Measurements from ENCODE around the gene PEX12. TPM values are rescaled to one million over a fixed set of nuclear protein-coding genes. Genes with fewer than 3 reads are reported as not detected.
"Not testable (repeated sequence)": the region's sequence is repeated elsewhere in the genome, so short reads cannot be mapped to it uniquely, and the experiment has no call there.

Gene PEX12
- total RNA-seq, 1 donor from 2014 or later: 5.5 TPM

DNA sequence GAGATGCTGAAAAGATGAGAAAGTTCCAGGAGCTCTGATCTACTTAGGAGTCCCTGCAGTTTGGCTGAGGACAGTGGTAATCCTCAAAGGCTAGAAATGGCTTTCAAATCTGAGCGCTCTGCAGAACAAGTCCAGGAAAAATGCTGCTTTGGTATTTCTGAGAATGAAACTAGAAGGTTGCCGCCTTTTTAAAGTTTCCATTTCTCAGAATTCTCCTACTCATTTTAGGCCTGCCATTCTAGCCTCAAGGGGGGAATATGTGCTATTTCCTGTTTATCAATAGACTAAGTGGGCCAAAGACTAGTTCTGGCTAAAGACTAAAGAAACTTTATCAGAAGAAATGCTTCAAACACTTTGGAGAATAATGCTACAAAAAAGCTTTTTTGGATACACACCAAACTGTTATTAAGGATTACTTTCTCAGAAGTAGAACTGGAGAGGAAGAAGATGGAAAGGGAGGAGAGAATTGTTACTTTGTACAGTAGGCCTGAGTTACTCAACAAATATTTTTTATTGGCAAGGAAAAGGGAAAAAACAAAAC is 40.7 kb downstream of the PEX12 start, which contains the start of gene SLFN12L:
TSS of gene SLFN12L (minus strand) at position 78 of the 541 bp plus-strand sequence. CDS start 15,314 bp downstream, outside the sequence.
- peaks cover 4% of the 10 kb centered on the region for H3K27me3 Mint-ChIP-seq (ENCODE audit: low read depth)
- no peaks in the 10 kb centered on the region for H3K36me3 Mint-ChIP-seq (ENCODE audit: low read depth)
- H3K27ac Mint-ChIP-seq (ENCODE audit: unreplicated experiment): no peak within 1 kb of the TSS
- no peaks in the 10 kb centered on the region for H3K9me3 Mint-ChIP-seq (ENCODE audit: low read depth)
- no peak within 1 kb of the TSS for H3K4me3 Mint-ChIP-seq (ENCODE audit: unreplicated experiment)
- TF ChIP-seq, protein P1, sequence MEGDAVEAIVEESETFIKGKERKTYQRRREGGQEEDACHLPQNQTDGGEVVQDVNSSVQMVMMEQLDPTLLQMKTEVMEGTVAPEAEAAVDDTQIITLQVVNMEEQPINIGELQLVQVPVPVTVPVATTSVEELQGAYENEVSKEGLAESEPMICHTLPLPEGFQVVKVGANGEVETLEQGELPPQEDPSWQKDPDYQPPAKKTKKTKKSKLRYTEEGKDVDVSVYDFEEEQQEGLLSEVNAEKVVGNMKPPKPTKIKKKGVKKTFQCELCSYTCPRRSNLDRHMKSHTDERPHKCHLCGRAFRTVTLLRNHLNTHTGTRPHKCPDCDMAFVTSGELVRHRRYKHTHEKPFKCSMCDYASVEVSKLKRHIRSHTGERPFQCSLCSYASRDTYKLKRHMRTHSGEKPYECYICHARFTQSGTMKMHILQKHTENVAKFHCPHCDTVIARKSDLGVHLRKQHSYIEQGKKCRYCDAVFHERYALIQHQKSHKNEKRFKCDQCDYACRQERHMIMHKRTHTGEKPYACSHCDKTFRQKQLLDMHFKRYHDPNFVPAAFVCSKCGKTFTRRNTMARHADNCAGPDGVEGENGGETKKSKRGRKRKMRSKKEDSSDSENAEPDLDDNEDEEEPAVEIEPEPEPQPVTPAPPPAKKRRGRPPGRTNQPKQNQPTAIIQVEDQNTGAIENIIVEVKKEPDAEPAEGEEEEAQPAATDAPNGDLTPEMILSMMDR (IDR thresholded peaks at IDR 0.05): no peak
- DNase-seq (ENCODE audit: low spot score): no peak
- H3K4me1 Mint-ChIP-seq (ENCODE audit: low read depth): peaks cover 12% of the 10 kb centered on the region

DNA sequence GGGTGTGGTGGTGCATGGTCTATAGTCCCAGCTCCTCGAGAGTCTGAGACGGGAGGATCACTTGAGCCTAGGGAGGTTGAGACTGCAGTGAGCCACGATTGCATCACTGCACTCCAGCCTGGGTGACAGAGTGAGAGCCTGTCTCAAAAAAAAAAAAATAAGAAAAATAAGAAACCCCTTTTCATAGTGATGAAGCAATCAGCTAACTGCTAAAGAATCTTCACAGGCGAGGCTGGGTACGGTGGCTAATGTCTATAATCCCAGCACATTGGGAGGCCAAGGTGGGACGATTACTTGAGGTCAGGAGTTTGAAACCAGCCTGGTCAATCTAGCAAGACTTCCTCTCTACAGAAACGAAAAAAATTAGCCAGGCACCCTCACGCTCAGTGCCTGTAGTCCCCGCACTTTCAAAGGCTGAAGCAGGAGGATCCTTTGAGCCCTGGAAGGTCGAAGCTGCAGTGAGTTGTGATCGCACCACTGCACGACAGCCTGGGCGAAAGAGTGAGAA is 41.7 kb downstream of the PEX12 start:
- Mint-ChIP-seq H3K27ac (ENCODE audit: unreplicated experiment) (no peak overlapping the region), H3K4me3 (ENCODE audit: unreplicated experiment) (no peak overlapping the region), H3K4me1 (ENCODE audit: low read depth) (peaks cover 12% of the 10 kb centered on the region), H3K27me3 (ENCODE audit: low read depth) (peaks cover 4% of the 10 kb centered on the region), H3K36me3 (ENCODE audit: low read depth) (no peaks in the 10 kb centered on the region), H3K9me3 (ENCODE audit: low read depth) (no peaks in the 10 kb centered on the region)
- TF ChIP-seq, protein P1 (IDR thresholded peaks at IDR 0.05): no peak
- no peak for DNase-seq (ENCODE audit: low spot score)

- H3K27ac Mint-ChIP-seq (ENCODE audit: unreplicated experiment); H3K36me3 Mint-ChIP-seq (ENCODE audit: low read depth); H3K4me1 Mint-ChIP-seq (ENCODE audit: low read depth); H3K27me3 Mint-ChIP-seq (ENCODE audit: low read depth); DNase-seq (ENCODE audit: low spot score); H3K9me3 Mint-ChIP-seq (ENCODE audit: low read depth); H3K4me3 Mint-ChIP-seq (ENCODE audit: unreplicated experiment): not testable (repeated sequence)
These were observed 43.0 kb downstream of the PEX12 start for GRCh38 chr17:35535406-35535805.

DNA sequence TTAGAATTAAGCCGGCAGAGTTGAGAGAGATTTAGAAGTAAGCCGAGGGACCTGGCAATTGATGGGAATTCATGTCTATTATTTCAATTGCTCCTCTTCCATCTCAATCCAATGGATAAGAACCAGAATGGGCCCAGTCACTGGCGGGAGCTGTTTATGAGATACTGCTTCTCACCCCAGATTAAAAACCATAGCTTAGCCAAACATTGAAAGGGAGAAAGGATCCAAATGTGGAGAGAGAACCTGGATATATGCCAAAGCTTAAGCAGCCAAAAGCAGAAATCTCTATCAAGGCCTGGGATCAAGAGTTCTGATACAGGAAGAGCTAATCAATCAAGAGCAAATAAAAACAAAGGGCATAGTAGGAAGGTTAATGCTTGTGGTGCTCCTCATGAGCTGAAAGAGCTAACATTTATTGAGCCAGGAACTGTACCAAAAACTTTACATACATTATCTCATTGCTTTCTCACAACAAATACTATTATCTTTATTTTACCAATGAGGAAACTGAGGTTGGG is 43.7 kb downstream of the PEX12 start:
- Mint-ChIP-seq H3K27ac (ENCODE audit: unreplicated experiment) (no peak overlapping the region), H3K9me3 (ENCODE audit: low read depth) (no peaks in the 10 kb centered on the region), H3K4me1 (ENCODE audit: low read depth) (peaks cover 4% of the 10 kb centered on the region), H3K4me3 (ENCODE audit: unreplicated experiment) (no peak overlapping the region), H3K27me3 (ENCODE audit: low read depth) (peaks cover 2% of the 10 kb centered on the region), H3K36me3 (ENCODE audit: low read depth) (no peaks in the 10 kb centered on the region)
- DNase-seq (ENCODE audit: low spot score): no peak
- TF ChIP-seq, protein P1 (IDR thresholded peaks at IDR 0.05): no peak

- H3K36me3 Mint-ChIP-seq (ENCODE audit: low read depth): peaks cover 2% of the 10 kb centered on the region
- peaks cover 23% of the 10 kb centered on the region for H3K27me3 Mint-ChIP-seq (ENCODE audit: low read depth)
- DNase-seq (ENCODE audit: low spot score): no peak
- TF ChIP-seq, protein P1 (IDR thresholded peaks at IDR 0.05): no peak
- no peak overlapping the region for H3K4me3 Mint-ChIP-seq (ENCODE audit: unreplicated experiment)
- H3K4me1 Mint-ChIP-seq (ENCODE audit: low read depth): no peaks in the 10 kb centered on the region
- H3K27ac Mint-ChIP-seq (ENCODE audit: unreplicated experiment): no peak overlapping the region
- H3K9me3 Mint-ChIP-seq (ENCODE audit: low read depth): peaks cover 9% of the 10 kb centered on the region
These were observed 47.2 kb downstream of the PEX12 start for GRCh38 chr17:35531160-35531559.

DNA sequence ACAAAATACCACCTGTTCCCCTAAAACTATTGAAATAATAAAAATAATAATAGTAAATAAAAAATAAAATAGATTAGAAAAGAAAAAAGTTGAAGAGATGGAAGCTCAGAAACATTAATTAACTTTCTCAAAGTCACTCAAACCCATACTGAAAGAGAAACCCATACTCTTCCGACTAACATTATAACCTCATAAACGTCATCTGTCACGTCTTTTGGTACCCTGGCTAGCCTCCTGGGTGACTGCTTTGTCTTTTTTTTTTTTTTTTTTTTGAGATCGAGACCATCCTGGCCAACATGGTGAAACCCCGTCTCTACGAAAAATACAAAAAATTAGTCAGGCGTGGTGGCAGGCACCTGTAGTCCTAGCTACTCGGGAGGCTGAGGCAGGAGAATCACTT is 48.5 kb downstream of the PEX12 start:
- no peak overlapping the region for H3K4me3 Mint-ChIP-seq (ENCODE audit: unreplicated experiment)
- TF ChIP-seq, protein P1 (IDR thresholded peaks at IDR 0.05): no peak
- H3K4me1 Mint-ChIP-seq (ENCODE audit: low read depth): no peaks in the 10 kb centered on the region
- DNase-seq (ENCODE audit: low spot score): no peak
- H3K27me3 Mint-ChIP-seq (ENCODE audit: low read depth): peaks cover 36% of the 10 kb centered on the region
- peaks cover 2% of the 10 kb centered on the region for H3K36me3 Mint-ChIP-seq (ENCODE audit: low read depth)
- H3K9me3 Mint-ChIP-seq (ENCODE audit: low read depth): peaks cover 20% of the 10 kb centered on the region
- H3K27ac Mint-ChIP-seq (ENCODE audit: unreplicated experiment): no peak overlapping the region

DNA sequence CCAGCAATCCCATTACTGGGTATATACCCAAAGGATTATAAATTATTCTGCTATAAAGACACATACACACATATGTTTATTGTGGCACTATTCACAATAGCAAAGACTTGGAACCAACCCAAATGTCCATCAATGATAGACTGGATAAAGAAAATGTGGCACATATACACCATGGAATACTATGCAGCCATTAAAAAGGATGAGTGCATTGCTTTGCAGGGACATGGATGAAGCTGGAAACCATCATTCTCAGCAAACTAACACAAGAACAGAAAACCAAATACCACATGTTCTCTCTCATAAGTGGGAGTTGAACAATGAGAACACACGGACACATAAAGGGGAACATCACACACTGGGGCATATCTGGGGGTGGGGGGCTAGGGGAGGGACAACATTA is 49.0 kb downstream of the PEX12 start:
- H3K4me1 Mint-ChIP-seq (ENCODE audit: low read depth); DNase-seq (ENCODE audit: low spot score); H3K27ac Mint-ChIP-seq (ENCODE audit: unreplicated experiment); H3K36me3 Mint-ChIP-seq (ENCODE audit: low read depth); H3K4me3 Mint-ChIP-seq (ENCODE audit: unreplicated experiment): not testable (repeated sequence)
- Mint-ChIP-seq H3K27me3 (ENCODE audit: low read depth) (peaks cover 38% of the 10 kb centered on the region), H3K9me3 (ENCODE audit: low read depth) (peaks cover 21% of the 10 kb centered on the region)

Measured in chondrocyte (in vitro differentiated cells).